ENCODE measurements around the gene ARHGEF28. TPM values are rescaled to one million over a fixed set of nuclear protein-coding genes. Genes with fewer than 3 reads are reported as not detected.

Gene ARHGEF28
- total and polyA plus RNA-seq, 2 of the 4 experiments (the other 2 are of a cell fraction), result 3.6 to 16.0 TPM

- Histone ChIP-seq H3K4me2 (ENCODE audit: low read depth, low read length) (no peak overlapping the region), H3K4ac (ENCODE audit: low read depth, low read length) (peak overlapping the region; percentile 87), H4K91ac (ENCODE audit: insufficient read depth, low read depth, low read length) (peak overlapping the region; percentile 13; the same call in 1 of the 2 replicates), H4K20me1 (ENCODE audit: insufficient read depth, low read length) (no peaks in the 10 kb centered on the region), H2BK20ac (ENCODE audit: low read depth, low read length) (peak overlapping the region; percentile 81), H3K9ac (ENCODE audit: low read depth, low read length) (no peak overlapping the region), H2AK5ac (ENCODE audit: low read depth, low read length) (0 out of 2 replicates have a peak overlapping the region, but pooled peaks have one; percentile 15), H3K4me1 (ENCODE audit: control insufficient read depth, insufficient read depth, low read length) (peaks cover 23% of the 10 kb centered on the region), H2AK9ac (replicated peaks; ENCODE audit: low read depth, low read length, poor library complexity) (no peak overlapping the region), H4K5ac (ENCODE audit: low read depth, low read length) (no peak overlapping the region), H3K9me3 (ENCODE audit: control insufficient read depth, insufficient read depth, low read length) (no peaks in the 10 kb centered on the region), H3K4me3 (ENCODE audit: insufficient read depth, low read depth, low read length) (no peak overlapping the region), H3K27me3 (ENCODE audit: control insufficient read depth, insufficient read depth, low read length) (no peaks in the 10 kb centered on the region), H2BK15ac (ENCODE audit: low read depth, low read length) (peak overlapping the region; percentile 88; the same call in 1 of the 3 replicates), H3K14ac (replicated peaks; ENCODE audit: low read depth, low read length) (peak overlapping the region; percentile 67; the same call in 1 of the 2 replicates), H3K27ac (ENCODE audit: insufficient read depth, low read length) (no peak overlapping the region), H3K23ac (ENCODE audit: low read depth, low read length) (0 out of 2 replicates have a peak overlapping the region, but pooled peaks have one; percentile 10), H4K8ac (ENCODE audit: low read depth in 2 of 2, low read length in 2 of 2) (peak overlapping the region; percentile 25 to 70; a peak in 2 of 4 replicates), H2BK120ac (ENCODE audit: low read depth, low read length) (peak overlapping the region; percentile 87), H3K18ac (ENCODE audit: low read depth, low read length) (no peak overlapping the region; the same call in 1 of the 2 replicates), H2BK5ac (ENCODE audit: low read depth, low read length, poor library complexity, severe bottlenecking) (no peak overlapping the region), H3K9me1 (ENCODE audit: insufficient read depth, low read length) (peaks cover 20% of the 10 kb centered on the region), H2AFZ (replicated peaks; ENCODE audit: low read length, poor library complexity) (no peak overlapping the region), H3K79me1 (ENCODE audit: low read depth in 1 of 2, low read length in 2 of 2) (peaks cover 8 to 73% of the 10 kb centered on the region in 2 experiments; a peak in 3 of 4 replicates), H3K56ac (ENCODE audit: extremely low read depth, insufficient read depth, low read length) (0 out of 2 replicates have a peak overlapping the region, but pooled peaks have one; percentile 36), H3K36me3 (ENCODE audit: control insufficient read depth, insufficient read depth, low read length) (no peaks in the 10 kb centered on the region; the same call in 1 of the 2 replicates)
- ChIA-PET POLR2A (ENCODE audit: unreplicated experiment) (no interaction called here), CTCF (interaction anchor here (0.6 to 2.2 kb wide), 9 partner anchors 19 to 107 kb away, joined by 3 to 13 read pairs (median 3); partner anchors contain the start of gene ARHGEF28)
- ATAC-seq (ENCODE audit: low read depth) (no peak), DNase-seq (no peak)
- in situ Hi-C loops (cut with MboI; ENCODE audit: low sequenced_read_pairs) (no loop called here), dilution Hi-C loops (cut with HindIII; ENCODE audit: low sequenced_read_pairs, unreplicated experiment) (no loop called here), intact Hi-C loops (cut with micrococcal nuclease) (loop anchor here (5.0 kb wide), 1 partner anchor 67 kb away; the partner anchor contains the start of gene ARHGEF28)
- TF ChIP-seq RCOR1 (IDR thresholded peaks at IDR 0.05; ENCODE audit: insufficient replicate concordance, low read length) (no peak), RFX5 (IDR thresholded peaks at IDR 0.05; ENCODE audit: low read depth, low read length) (no peak), SMC3 (IDR thresholded peaks at IDR 0.05; ENCODE audit: low read depth, low read length) (no peak), BHLHE40 (IDR thresholded peaks at IDR 0.05; ENCODE audit: low read depth, low read length) (no peak), NFE2L2 (IDR thresholded peaks at IDR 0.05; ENCODE audit: low read depth, low read length) (no peak), CEBPB (IDR thresholded peaks at IDR 0.05; ENCODE audit: low read depth, low read length) (no peak)
- 49% methylated on average over 2 of the region's 2 CpGs; no CpG with 5 or more reads in 1 of the 2 experiments for WGBS, 2 experiments (ENCODE audit: extremely low coverage in 2 of 2, insufficient read length in 1 of 2)
- BruUV-seq (replicated peaks), result no TSS peak
These were observed 68.1 kb downstream of the ARHGEF28 start for GRCh38 chr5:73694089-73694488.
